SJCRH30 (cell line): ENCODE data around the gene CENPB. TPM values are rescaled to one million over a fixed set of nuclear protein-coding genes. Genes with fewer than 3 reads are reported as not detected.
"Not testable (repeated sequence)": the region's sequence is repeated elsewhere in the genome, so short reads cannot be mapped to it uniquely, and the experiment has no call there.

Experiments
- DNase-seq, 2 experiments: peaks; one replicate each; pipeline ENCODE4 v3.0.0-alpha.2; 2015 to 2020
- H3K27ac ChIP-seq: fragments of 250-450 bp; sonication (Bioruptor Pico); 2 replicates; pipeline ENCODE4 v1.5.1; 2020; ENCODE audit warnings: mild to moderate bottlenecking, moderate library complexity
- H3K27me3 ChIP-seq: fragments of 250-450 bp; sonication (Bioruptor Pico); 2 replicates; pipeline ENCODE4 v1.5.1; 2020; ENCODE audit warnings: mild to moderate bottlenecking, moderate library complexity
- H3K36me3 ChIP-seq: fragments of 250-450 bp; sonication (Bioruptor Pico); 2 replicates; pipeline ENCODE4 v1.5.1; 2020; ENCODE audit warnings: mild to moderate bottlenecking, moderate library complexity
- H3K4me1 ChIP-seq: fragments of 250-450 bp; sonication (Bioruptor Pico); 2 replicates; pipeline ENCODE4 v1.5.1; 2020; ENCODE audit warnings: mild to moderate bottlenecking, moderate library complexity
- H3K4me3 ChIP-seq: fragments of 250-450 bp; sonication (Bioruptor Pico); 2 replicates; pipeline ENCODE4 v1.5.1; 2020; ENCODE audit warnings: mild to moderate bottlenecking, moderate library complexity
- H3K9me3 ChIP-seq: fragments of 250-450 bp; sonication (Bioruptor Pico); replicated peaks from 2 replicates; pipeline ENCODE4 v1.5.1; 2020; ENCODE audit warnings: mild to moderate bottlenecking, moderate library complexity
- total RNA-seq: library from RNA; depleted of rRNA; stranded (reverse); fragments of >200 nt; shearing (Covaris generic); gene quantifications from 2 replicates; pipeline ENCODE4 v1.2.3, GENCODE V29; 2014; rRNA removed

The CENPB gene, protein sequence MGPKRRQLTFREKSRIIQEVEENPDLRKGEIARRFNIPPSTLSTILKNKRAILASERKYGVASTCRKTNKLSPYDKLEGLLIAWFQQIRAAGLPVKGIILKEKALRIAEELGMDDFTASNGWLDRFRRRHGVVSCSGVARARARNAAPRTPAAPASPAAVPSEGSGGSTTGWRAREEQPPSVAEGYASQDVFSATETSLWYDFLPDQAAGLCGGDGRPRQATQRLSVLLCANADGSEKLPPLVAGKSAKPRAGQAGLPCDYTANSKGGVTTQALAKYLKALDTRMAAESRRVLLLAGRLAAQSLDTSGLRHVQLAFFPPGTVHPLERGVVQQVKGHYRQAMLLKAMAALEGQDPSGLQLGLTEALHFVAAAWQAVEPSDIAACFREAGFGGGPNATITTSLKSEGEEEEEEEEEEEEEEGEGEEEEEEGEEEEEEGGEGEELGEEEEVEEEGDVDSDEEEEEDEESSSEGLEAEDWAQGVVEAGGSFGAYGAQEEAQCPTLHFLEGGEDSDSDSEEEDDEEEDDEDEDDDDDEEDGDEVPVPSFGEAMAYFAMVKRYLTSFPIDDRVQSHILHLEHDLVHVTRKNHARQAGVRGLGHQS
- 34.6 and 36.7 TPM in 2 replicates for total RNA-seq

DNA sequence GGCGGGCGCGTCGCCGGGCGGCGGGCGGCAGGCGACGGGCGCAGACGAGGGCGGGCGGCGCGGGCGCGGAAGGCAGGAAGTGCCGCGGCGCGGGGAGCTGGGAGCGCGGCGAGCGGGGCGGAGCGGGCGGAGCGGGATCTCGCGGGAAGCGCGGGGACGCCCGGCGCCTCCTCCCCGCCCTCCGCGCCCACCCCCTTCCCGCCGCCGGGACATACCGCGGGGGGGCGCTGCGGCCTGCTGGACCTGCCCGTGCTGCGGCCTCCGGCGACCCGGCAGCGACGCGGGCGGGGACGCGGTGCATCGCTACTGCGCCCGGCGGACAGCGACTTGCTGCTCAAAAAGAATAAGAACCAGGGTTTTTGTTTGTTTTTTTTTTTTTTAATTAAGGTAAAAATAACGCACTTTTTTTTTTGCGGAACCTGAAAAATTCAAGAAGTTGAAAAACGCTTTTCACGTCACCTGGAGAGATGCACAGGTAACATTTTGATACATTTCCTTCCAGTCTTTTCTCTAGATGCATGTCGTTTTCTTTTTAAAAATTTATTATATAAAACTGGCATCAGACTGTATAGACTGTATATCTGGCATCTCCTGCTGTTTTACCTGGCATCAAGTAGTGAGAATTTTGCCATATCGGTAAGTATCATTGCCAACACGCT, at the start of gene CENPB:
CENPB (minus strand) TSS at position 76 of the 659 bp plus-strand sequence. CDS start 257 bp downstream, outside the sequence.
- Histone ChIP-seq H3K36me3 (no peaks in the 10 kb centered on the region), H3K27me3 (no peaks in the 10 kb centered on the region), H3K4me3 (peak within 1 kb of the TSS; percentile 49), H3K9me3 (no peaks in the 10 kb centered on the region), H3K4me1 (no peaks in the 10 kb centered on the region), H3K27ac (no peak within 1 kb of the TSS)
- peak; percentile 77 to 86 for DNase-seq

DNA sequence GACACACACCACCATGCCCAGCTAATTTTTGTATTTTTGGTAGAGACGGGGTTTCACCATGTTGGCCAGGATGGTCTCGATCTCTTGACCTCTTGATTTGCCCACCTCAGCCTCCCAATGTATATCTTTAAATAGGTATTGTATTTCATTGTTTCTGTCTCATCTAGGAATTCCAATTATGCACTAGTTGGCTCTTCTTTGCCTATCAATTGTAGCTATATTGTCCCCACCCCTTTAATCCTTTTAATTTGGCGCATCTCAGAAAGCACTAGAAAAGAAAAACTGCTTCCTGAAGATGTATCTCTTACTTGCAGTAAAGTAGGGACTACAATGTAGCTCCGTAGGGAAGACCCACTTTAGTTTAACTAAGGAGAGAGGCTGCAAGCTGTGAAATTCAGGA, 49.6 kb upstream of the CENPB start:
- no peak overlapping the region for H3K27ac ChIP-seq
- no peak overlapping the region for H3K4me3 ChIP-seq
- no peaks in the 10 kb centered on the region for H3K36me3 ChIP-seq
- DNase-seq, result no peak
- no peaks in the 10 kb centered on the region for H3K27me3 ChIP-seq
- no peaks in the 10 kb centered on the region for H3K9me3 ChIP-seq
- H3K4me1 ChIP-seq, result no peaks in the 10 kb centered on the region

DNA sequence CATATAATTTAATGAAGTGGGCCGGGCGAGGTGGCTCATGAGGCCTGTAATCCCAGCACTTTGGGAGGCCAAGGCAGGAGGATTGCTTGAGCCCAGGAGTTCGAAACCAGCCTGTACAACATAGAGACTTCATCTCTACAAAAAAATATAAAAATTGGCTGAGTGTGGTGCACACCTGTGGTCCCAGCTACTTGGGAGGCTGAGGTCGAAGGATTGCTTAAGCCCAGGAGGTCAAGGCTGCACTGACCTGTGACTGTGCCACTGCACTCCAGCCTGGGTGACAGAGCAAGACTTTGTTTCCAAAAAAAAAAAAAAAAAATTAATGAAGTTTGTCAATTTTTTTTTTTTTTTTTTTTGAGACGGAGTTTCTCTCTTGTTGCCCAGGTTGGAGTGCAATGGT, 43.4 kb upstream of the CENPB start:
- not testable (repeated sequence) for H3K4me1 ChIP-seq, H3K9me3 ChIP-seq, DNase-seq, H3K4me3 ChIP-seq, H3K27me3 ChIP-seq, H3K36me3 ChIP-seq, H3K27ac ChIP-seq

DNA sequence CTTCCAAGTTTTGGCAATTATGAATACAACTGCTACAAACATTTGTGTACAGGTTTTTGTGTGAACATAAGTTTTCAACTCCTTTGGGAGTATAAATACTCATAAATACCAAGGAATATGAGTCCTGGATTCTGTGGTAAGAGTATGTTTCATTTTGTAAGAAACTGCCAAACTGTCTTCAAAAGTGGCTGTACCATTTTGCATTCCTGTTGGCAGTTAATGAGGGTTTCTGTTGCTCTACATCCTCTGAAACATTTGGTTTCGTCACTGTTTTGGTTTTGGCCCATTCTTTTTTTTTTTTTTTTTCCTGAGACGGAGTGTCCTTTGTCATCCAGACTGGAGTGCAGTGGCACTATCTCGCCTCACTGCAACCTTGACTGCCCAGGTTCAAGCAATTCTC, 42.3 kb upstream of the CENPB start:
- Histone ChIP-seq H3K4me1 (no peaks in the 10 kb centered on the region), H3K9me3 (no peaks in the 10 kb centered on the region), H3K27ac (no peak overlapping the region), H3K27me3 (no peaks in the 10 kb centered on the region), H3K36me3 (no peaks in the 10 kb centered on the region; the same call in none of the 2 replicates), H3K4me3 (no peak overlapping the region)
- DNase-seq, result no peak

DNA sequence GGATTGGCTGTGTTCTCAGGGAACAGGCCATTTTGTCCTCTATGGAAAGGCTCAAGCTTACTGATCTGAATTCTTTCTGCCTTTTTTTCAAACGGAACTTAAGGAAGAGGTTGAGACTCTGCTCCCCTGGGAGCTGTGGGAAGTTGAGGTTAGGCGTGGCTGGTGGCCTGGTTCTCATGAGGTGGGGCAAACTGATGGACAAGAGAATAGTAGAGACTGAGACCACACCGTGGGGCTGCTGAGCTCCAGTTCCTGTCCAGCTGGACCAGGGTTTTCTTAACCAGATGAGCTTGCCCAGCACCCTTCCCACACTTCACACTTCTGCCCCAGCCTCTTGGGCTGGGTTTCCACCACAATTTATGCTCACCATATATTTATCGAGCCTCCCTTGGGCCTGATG, 39.9 kb upstream of the CENPB start:
- DNase-seq, result no peak

DNA sequence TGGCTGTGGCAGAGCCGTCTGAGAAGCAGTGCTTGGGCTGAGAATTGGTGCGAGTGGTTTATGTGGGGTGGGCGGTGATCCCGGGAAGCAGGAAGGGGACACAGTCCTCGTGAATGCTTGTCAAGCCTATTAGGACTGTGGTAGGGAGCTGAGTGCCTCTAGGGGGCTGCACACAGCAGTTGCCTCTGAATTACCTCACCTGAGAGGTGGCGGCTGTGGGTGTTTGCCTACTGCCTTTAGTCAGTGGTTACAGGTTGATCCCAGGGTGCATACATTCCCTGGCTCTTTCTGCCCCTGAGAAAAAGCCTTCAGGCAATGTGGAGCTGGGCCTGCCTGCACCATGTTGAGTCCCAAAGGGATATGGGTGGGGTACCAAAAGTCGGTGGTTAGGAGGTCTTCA, 39.0 kb upstream of the CENPB start:
- DNase-seq, result no peak
- no peak overlapping the region for H3K4me3 ChIP-seq

More for the DNA sequence above, 39.9 kb upstream of the CENPB start:
- Histone ChIP-seq H3K27me3 (no peaks in the 10 kb centered on the region), H3K4me3 (no peak overlapping the region), H3K27ac (no peak overlapping the region), H3K4me1 (peaks cover 2% of the 10 kb centered on the region), H3K36me3 (no peaks in the 10 kb centered on the region; the same call in none of the 2 replicates), H3K9me3 (no peaks in the 10 kb centered on the region)

DNA sequence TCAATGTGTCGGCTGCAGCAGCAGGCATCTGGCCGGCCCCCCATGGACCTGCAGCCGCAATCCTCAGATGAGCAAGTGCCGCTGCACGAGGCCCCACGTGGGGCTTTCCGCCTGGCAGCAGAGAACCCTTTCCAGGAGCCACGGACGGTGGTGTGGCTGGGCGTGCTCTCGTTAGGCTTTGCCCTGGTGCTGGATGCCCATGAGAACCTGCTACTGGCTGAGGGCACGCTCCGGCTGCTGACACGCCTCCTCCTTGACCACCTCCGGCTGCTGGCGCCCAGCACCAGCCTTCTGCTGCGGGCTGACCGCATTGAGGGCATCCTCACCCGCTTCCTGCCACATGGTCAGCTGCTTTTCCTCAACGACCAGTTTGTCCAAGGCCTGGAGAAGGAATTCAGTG, 37.3 kb upstream of the CENPB start:
- Histone ChIP-seq H3K4me1 (peaks cover 4% of the 10 kb centered on the region), H3K9me3 (no peaks in the 10 kb centered on the region), H3K36me3 (no peaks in the 10 kb centered on the region; the same call in none of the 2 replicates), H3K27me3 (no peaks in the 10 kb centered on the region), H3K27ac (no peak overlapping the region), H3K4me3 (no peak overlapping the region)
- DNase-seq, result no peak

More for the DNA sequence above, 39.0 kb upstream of the CENPB start:
- no peak overlapping the region for H3K27ac ChIP-seq
- H3K9me3 ChIP-seq, result no peaks in the 10 kb centered on the region
- peaks cover 4% of the 10 kb centered on the region for H3K4me1 ChIP-seq
- H3K27me3 ChIP-seq, result no peaks in the 10 kb centered on the region
- no peaks in the 10 kb centered on the region; the same call in none of the 2 replicates for H3K36me3 ChIP-seq

DNA sequence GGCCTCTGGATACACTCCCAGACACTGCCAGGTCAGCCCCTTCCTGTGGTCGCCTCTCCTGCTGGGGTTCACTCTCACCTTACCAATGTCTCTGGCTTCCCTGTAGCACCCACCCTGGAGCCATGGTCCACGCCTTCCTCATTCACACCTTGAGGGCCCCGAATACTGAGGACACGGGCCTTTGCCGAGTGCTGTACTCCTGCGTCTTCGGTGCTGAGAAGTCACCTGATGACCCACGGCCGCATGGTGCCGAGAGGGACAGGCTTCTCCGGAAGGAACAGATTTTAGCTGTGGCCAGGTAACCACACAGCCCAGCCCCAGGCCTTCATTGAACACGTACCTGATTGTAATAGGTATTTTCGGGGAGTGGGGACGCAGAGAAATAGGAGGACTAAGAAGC, 35.5 kb upstream of the CENPB start:
- H3K4me1 ChIP-seq, result peaks cover 11% of the 10 kb centered on the region
- no peak overlapping the region for H3K27ac ChIP-seq
- DNase-seq, result no peak
- H3K36me3 ChIP-seq, result no peaks in the 10 kb centered on the region; the same call in none of the 2 replicates
- no peak overlapping the region for H3K4me3 ChIP-seq
- no peaks in the 10 kb centered on the region for H3K27me3 ChIP-seq
- H3K9me3 ChIP-seq, result no peaks in the 10 kb centered on the region

DNA sequence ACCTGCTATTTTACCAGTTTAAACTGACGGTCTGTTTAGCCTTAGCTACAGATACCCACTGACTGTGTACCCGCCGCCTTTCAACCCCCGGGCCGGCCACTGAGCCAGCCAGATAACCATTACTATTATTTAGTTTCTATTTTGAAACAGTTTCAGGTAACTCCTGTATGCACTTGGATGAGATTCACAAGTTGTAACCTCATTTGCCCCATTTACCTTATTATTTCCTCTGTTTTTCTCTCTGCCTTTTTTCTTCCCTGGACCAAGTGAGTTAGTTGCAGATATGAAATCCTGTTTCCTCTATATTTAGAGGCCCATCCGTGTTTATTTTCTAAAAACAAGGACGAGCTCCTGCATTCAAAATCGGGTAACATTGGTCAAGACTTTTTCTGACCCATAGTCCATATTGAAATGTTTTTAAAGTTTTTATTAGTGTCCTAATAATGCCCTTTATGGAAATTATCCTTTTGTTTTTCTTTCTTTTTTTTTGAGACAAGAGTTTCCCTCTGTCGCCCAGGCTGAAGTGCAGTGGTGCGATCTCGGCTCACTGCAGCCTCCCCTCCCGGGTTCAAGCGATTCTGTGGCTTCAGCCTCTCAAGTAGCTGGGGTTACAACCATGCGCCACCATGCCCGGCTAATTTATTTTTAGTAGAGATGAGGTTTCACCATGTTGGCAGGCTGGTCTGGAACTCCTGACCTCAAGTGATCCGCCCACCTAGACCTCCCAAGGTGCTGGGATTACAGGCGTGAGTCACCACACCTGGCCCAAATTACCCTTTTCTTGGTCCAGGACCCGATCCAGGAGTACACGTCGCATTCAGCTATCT, 34.6 kb upstream of the CENPB start:
- H3K27me3 ChIP-seq, result no peaks in the 10 kb centered on the region
- DNase-seq, result no peak
- peak overlapping the region; percentile 89 for H3K4me3 ChIP-seq
- H3K9me3 ChIP-seq, result no peaks in the 10 kb centered on the region
- peaks cover 11% of the 10 kb centered on the region for H3K4me1 ChIP-seq
- no peaks in the 10 kb centered on the region; the same call in none of the 2 replicates for H3K36me3 ChIP-seq
- H3K27ac ChIP-seq, result peak overlapping the region; percentile 96

DNA sequence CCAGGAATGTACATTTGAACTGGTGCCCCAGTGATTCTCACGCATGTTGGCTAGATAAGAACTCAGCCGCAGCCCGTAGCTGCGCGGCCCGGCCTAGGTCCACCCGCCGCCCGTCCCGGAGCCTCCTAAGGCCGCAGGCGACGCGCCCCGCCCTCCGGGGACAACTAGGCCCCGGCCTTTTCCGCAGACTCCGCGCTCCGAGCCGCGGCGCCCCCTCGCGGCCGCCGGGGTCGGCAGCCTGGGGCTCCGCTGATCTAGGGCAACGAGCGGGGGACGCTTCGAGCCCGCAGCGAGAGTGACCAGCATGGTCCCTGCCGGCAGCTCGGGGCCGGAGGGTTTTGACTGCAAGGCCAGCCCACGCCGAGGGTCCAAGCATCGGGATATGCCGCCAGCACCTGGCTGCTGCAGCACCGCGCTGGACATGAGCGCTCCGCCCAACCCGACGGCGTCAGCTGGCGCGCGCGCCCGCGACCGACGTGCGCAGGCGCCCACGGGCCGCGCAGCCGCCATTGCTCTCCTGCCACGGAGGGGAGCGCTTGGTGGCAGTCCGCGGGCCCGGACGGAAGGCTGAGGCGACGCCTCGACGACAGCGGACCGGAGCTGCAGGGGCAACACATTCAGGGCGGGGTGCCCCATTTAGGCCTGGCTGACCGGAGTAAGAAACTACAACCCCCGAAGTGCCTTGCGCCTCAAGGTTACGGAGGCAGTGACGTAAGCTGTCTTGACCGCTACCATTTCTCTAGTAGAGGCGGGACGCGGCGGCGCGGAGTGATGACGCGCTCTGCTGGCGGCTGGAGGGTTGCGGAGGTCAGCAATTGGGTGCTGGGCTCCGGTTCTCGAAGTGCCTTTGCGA, 33.7 kb upstream of the CENPB start, which contains the start of gene AP5S1:
AP5S1 (plus strand) TSS at position 500 of the 853 bp plus-strand sequence. CDS start 1,571 bp downstream, outside the sequence.
- Histone ChIP-seq H3K36me3 (no peaks in the 10 kb centered on the region; the same call in none of the 2 replicates), H3K4me1 (peaks cover 11% of the 10 kb centered on the region), H3K27ac (peak within 1 kb of the TSS; percentile 96), H3K9me3 (no peaks in the 10 kb centered on the region), H3K27me3 (no peaks in the 10 kb centered on the region), H3K4me3 (peak within 1 kb of the TSS; percentile 89)
- DNase-seq, result peak; percentile 95

DNA sequence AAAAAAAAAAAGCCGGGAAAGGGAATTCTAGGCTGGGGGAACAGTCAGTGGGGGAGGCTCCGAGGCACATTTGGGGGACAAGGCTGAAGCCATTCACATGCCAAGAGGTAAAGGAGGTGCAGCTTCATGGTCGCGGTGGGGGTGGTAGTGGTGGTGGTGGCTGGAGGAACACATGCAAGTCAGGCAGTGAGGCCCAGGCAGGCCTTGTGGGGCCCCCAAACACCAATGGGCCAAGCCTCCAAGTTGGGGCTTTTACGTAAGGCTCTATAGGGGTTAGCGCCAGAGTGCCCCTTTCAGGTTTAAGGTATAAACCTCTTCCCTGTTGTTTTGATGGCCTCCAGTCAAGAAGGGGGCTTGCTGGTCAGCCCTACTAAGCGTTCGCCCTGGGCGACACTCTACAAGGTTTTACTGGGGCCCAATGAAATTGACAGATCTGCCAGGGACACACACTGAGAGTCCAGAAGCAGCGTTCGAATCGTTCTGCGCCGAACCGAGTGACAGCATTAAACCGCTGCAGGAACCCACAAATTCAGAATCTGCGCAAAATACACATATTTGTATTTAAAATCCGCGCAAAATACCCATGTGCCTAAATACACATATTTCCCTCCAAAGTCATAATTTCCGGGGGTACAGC, 33.0 kb upstream of the CENPB start:
- H3K36me3 ChIP-seq, result no peaks in the 10 kb centered on the region
- peak overlapping the region; percentile 96 for H3K27ac ChIP-seq
- DNase-seq, result no peak

DNA sequence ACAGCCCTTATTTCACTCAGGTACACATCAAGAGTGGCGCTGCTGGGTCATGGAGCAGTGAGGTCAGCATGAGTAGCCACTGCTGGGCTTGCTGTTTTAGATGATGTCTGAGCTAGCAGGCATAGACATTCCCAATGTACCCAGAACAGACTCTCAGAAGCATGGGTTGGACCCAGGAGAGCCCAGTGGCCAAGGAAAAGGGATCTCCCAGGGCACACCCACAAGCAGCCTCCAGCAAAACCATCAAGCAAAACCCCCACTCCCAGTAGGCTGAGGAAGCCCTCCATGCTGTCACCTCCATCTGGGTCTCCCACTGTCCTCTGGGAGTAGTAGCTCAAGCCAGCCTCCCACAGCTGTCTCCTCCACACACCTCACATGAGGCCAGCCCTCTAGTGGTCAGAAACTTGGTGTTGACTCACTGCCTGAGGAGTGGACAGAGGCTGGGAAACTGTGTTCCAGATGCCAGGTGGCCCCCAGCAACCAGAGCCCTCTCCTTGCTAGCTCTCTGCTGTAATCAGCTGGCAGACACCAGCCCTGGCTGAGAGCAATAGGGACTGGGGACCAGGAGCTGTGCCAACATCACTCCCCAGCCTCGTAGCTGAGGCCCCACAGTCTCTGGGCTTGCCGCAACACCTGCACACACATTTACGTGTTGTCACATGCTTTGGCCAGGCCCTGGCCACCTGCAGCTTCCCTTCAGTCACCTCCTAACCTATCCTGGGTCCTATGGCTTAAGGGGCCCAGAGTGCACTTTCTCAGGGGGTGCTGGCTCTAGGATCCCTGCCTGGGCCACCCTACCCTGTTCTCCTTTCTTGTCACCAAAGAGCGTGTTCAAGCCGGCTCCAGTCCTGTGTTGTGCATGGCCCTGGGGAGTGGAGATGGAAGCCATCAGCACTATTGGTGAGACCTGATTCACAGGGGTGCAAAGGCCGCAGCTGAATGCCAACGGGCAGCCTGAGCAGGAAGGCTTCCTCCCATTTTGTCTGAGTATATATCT, 31.9 kb upstream of the CENPB start:
- Histone ChIP-seq H3K36me3 (no peaks in the 10 kb centered on the region), H3K4me3 (no peak overlapping the region), H3K4me1 (peaks cover 11% of the 10 kb centered on the region), H3K9me3 (no peaks in the 10 kb centered on the region), H3K27me3 (no peaks in the 10 kb centered on the region), H3K27ac (no peak overlapping the region)
- DNase-seq, result peak; percentile 88 to 94

More for the DNA sequence above, 33.0 kb upstream of the CENPB start:
- Histone ChIP-seq H3K27me3 (no peaks in the 10 kb centered on the region), H3K9me3 (no peaks in the 10 kb centered on the region), H3K4me3 (peak overlapping the region; percentile 89), H3K4me1 (peaks cover 11% of the 10 kb centered on the region)
